GM19025 (cell line): ENCODE results near the gene PSMD6.

ENCODE experiments used
- ATAC-seq: cut with Tn5 transposase; IDR thresholded peaks from one replicate; pipeline ENCODE4 v1.9.1; 2021; ENCODE audit warnings: mild to moderate bottlenecking, low read depth, moderate library complexity; ENCODE audit not compliant: unreplicated experiment

PSMD6 gene

DNA sequence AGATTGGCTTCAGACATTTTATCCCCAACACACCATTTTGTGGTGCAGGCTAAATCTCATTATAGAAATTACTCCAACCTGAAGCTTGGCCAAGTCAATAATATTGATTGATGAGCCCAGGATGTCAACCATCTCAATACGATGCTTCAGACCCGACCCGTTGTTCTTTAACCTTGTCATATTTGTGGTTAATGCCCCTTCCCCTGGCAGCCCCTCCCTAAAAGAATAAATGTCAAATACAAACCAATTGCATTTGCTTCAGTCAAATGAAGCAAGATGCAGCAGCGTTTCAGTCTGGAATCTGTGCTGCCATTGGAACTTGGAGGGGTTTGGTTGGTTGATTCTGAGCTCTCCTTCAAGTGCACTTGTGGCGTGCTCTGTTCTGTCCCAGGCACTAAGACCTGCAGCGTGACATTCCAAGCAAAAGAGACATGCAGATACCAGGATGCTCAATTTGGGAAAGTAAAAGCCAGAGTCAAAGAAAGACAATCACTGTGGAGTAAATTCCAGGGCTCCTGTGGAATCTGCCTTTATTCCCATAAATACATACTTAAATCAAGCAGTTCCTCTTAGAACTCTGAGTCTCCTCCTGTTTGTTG, 23.8 kb upstream of the PSMD6 start:
- no peak for ATAC-seq

- ATAC-seq, result no peak
These were observed 23.3 kb upstream of the PSMD6 start for GRCh38 chr3:64046592-64046991.

DNA sequence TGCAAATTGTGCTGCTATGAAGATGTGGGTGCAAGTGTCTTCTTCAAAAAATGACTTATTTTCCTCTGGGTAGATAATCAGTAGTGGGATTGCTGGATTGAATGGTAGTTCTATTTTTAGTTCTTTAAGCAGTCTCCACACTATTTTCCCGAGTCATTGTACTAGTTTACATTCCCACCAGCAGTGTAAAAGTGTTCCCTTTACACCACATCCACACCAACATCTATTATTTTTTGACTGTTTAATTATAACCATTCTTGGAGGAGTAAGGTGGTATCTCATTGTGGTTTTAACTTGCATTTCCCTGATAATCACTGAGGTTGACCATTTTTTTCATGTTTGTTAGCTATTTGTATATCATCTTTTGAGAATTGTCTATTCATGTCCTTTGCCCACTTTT, 19.7 kb upstream of the PSMD6 start:
- no peak for ATAC-seq

GRCh38 chr3:64039981-64040733, 16.9 kb upstream of the PSMD6 start:
- ATAC-seq, result no peak

DNA sequence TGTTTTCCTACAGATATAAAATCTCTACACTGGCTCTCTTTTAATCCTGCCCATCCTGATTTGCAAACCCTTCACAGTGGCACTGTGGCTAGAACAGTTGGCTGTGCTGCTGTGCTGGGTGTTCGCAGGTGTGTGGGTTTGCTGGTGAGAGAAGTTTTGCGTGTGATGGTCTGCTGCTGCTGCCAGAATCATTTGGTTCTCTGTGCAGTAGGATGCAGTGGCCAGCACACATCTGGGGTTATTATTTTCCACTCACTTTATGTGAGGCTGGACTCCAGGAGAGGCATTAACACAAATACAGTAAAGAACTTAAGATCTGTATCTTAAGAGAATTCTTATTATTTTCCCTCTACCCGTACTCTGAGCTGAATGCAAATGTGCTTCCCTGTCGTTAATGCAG, 16.0 kb upstream of the PSMD6 start:
- no peak for ATAC-seq

GRCh38 chr3:64038253-64038767, 15.0 kb upstream of the PSMD6 start:
- ATAC-seq, result no peak

- no peak for ATAC-seq
These were observed 13.8 kb upstream of the PSMD6 start for GRCh38 chr3:64037084-64037483.

GRCh38 chr3:64033069-64033468, 9.8 kb upstream of the PSMD6 start:
- ATAC-seq, result no peak

- ATAC-seq, result no peak
These were observed 8.5 kb upstream of the PSMD6 start for GRCh38 chr3:64031540-64032508.

DNA sequence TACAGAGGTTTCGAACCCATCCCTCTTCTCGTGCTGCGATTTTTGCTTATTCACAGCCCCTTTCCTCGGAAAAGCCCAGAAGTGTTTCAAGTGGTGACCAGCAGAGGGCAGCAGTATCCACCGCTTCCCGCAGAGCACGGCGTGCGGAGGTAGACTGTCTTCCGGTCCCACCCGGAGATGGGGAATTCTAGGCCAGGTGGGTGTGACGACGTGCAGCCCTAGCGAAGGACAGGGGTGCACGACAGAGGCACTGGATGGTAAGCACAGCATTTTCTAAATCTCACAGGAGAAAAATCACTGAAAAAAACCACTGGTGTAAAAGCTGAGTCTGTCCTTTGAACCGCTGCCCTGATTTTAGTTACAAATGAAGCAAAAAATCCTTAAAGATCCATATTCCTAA, 7.4 kb upstream of the PSMD6 start:
- ATAC-seq, result peak; percentile 97

GRCh38 chr3:64029287-64029686, 6.0 kb upstream of the PSMD6 start:
- no peak for ATAC-seq

DNA sequence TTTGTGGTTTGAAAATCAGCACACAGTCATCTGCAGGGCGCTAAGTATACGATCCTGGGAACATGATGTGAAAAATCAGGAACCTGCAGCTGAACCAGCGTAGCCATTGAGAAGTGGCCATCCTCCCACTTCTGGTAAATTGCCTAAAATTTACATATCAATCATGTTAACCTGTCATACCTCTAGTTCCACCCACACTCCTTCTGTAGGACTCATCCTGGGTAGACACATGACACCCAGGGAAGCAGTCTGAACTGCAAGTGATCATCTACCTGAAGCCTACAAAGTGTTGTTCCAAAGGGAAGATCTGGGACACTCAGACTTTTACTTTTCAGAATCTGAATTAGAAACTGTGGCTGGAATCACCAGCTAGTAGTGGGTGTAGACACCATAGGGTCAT, 5.5 kb upstream of the PSMD6 start:
- ATAC-seq, result no peak

- no peak for ATAC-seq
These were observed 4.4 kb upstream of the PSMD6 start for GRCh38 chr3:64027658-64028057.

- no peak for ATAC-seq
These were observed 3.1 kb upstream of the PSMD6 start for GRCh38 chr3:64026346-64026745.

DNA sequence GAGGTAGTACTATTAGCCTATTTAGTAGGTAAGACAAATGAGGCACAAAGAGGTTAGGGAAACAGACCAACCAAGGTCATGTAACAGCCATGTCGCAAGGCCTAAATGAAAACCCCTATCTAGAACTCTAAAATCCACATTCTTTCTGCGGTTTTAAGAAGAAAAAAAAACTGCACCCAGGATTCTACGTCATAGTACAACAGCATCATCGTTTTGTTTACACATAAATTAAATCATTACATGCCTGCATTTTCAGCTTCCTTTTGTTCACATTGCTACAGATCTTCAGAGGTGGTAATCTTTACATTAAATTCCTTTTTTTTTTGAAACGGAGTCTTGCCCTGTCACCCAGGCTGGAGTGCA, 548 bp upstream of the PSMD6 start:
- ATAC-seq, result no peak

DNA sequence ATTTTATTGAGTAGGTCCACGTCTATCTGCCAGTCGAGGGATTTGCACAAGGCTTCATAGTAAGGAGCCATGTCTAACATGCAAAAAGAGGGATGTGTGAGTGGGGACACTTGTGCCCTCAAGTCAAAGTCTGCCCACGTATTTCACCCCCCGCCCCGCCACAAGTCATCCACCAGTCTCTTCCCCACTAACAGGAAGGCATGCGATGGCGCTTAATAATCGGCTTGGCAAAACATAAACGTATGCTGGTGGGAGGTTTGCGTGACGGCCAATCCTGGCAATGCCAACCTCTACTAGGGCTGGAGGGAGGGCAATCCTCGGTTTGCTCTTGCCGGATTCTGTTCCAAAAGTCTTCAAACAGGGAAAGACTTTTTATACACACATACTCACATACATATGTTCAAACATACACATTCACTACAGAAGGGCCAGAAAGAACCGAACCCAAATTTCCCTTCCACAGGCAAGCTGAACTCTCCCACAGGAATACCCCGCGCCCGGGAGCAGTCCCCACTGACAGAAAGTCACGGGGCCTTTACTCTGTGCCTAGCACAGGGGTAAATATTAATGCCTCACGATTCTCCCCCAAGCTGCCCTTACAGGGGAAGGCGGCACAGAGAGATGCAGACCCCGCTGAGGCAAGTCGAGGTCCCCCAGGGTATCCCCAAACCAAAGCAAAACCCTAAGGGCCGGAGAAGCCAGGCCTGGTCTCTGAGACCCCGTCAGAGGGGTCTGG, 675 bp downstream of the PSMD6 start:
- ATAC-seq, result no peak

GRCh38 chr3:64021922-64022321, 1.4 kb downstream of the PSMD6 start:
- ATAC-seq, result no peak

DNA sequence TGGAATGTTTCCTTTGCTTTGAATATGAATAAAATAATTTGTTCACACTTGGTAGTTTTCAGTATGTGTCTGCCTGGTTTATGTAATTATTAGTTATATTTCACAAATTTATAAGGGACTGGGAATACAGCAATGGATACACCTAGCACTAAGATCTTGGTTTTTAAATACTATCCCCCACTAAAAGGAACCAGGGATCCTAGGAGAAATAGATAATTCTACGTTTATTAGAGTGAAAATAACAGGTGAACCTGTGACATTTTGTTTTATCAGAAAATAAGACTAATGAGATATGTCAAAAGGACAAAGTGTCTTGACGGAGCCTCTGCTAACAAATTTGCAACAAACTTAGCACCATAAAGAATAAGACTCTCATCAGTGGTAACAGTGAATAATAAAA, 3.4 kb downstream of the PSMD6 start:
- ATAC-seq, result no peak

DNA sequence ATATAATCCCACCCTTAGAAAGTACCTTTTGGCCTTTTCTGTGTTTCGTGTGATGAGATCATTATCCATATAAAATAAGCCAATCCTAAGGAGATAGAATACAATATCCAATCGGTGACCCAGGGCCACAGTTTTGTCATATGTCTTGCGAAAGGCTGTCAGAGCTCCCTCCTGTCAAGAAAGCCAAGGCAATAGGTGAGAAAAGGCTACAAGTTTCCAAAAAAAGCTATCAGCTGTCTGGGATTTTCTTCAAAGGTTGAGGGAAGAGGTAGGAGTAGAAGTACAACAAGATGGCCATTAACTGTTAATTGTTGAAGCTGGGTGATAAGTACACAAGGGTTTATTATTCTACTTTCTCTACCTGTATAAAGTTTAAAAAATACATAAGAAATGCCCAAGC, 4.0 kb downstream of the PSMD6 start:
- ATAC-seq, result no peak

DNA sequence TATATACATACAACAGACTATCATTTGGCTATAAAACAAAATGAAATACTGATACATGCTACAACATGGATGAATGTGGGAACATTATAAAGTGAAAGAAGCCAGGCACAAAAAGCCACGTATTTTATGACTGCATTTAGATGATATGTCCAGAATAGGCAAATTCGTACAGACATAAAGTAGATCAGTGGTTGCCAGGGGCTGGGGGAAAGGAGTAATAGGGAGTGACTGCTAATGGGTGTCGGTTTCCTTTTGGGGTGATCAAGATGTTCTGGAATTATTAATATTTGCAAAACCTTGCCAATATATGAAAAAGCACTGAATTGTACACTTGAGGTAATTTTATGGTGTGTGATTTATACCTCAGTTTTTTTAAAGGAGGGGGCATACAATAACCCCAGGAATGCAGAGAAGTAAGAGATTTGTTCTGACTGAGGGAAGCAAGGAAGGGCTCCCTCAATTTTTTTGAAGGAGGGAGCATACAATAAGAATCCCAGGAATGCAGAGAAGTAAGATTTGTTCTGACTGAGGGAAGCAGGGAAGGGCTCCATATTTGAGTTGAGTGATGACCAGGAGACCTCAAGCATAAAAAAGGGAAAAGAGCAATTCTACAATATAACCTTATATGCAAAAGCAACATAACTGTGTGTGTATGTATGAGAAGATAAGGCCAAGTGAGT, 6.2 kb downstream of the PSMD6 start:
- ATAC-seq, result no peak
